ENCODE data around the gene CLDND1.

The CLDND1 gene

GRCh38 chr3:98551236-98551635 lies 28.5 kb upstream of the CLDND1 start:
- DNase-seq, result no peak

DNA sequence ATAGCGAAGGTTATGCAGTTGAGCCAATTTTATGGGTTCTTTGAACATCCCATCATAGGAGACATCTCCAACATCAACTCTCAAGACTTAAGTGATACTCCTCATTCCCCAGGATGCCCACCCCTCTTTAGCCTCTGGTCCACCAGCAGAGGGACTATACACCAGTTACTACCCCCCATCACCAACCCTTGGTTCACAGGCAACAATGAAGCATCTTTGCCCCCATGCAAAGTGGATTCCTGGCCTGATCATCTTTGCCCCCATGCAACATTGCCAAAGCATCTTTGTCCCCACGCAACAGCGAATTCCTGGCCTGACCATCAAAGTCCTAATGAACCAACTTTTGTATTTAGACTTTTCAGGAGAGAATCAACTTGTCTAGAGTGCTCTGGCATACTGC lies 28.1 kb upstream of the CLDND1 start:
- no peak for DNase-seq

- no peak for DNase-seq
Observed at GRCh38 chr3:98548544-98548943, 25.8 kb upstream of the CLDND1 start.

DNA sequence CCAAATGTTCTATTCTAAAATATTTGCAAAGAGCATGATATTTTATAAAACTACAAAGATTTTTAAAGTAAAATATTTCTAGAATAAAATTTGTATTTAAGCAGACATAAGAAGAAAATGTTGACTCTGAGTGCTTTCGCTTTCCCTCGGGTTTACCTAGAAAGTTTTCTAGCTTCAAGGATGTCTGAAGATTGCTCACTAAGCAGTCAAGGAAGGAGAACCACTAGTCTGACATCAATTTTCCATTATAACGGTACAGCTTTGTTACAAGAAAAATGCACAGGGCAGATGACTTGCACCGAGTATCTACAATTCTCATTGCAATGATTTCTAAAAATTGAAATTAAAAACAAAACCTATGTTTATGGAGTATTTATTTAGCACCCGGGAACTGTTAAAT lies 23.2 kb upstream of the CLDND1 start:
- DNase-seq, result no peak

- no peak for DNase-seq
Observed at GRCh38 chr3:98542623-98543022, 19.9 kb upstream of the CLDND1 start.

DNA sequence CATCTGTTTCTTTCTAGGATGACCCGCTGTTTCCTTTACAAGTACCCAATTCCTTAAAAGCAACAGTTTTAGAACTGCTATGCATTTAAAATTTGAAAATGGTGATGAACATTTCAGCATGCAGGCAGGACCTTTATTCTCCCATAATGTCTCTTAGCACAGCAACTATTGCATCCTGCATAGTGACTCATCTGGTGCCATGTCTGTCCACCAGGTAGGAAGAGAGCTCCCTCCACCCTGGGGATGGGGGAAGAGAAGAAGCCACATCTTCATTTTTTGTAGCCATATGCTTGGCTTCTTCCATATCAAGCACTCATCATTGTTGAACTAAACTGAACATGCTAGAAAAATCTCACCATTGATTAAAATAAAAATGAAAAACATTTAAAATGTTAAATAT lies 19.0 kb upstream of the CLDND1 start:
- DNase-seq, result no peak

- no peak for DNase-seq
Observed at GRCh38 chr3:98540346-98540745, 17.6 kb upstream of the CLDND1 start.

DNA sequence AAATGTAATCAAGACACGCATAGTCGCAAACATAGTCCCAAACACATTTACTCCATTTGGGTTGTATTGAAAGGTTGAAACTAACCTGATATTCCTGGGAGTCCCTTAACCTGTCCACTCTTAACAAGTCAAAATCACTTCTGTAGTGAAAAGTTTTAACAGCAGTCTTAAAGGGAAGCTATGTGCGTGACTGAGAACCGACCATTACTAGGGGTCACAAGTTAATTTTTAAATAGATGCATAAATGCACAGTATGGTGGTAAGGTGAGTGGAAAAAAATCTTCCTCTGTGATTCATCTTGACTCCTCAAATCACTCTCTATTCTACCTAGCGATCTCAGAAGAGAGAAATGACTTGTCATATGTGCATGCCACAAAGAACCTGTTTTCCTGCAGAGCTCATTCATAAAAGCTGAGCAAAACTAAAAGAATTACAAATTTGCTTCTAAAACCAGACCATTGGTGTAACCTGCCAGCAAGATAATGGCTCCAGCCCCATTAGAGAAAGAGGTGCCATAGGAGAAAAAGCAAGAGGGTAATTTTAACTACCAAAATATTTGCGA lies 13.8 kb upstream of the CLDND1 start:
- no peak for DNase-seq

GRCh38 chr3:98534734-98535133 lies 12.0 kb upstream of the CLDND1 start:
- DNase-seq, result no peak

- no peak for DNase-seq
Observed at GRCh38 chr3:98534168-98534567, 11.5 kb upstream of the CLDND1 start.

DNA sequence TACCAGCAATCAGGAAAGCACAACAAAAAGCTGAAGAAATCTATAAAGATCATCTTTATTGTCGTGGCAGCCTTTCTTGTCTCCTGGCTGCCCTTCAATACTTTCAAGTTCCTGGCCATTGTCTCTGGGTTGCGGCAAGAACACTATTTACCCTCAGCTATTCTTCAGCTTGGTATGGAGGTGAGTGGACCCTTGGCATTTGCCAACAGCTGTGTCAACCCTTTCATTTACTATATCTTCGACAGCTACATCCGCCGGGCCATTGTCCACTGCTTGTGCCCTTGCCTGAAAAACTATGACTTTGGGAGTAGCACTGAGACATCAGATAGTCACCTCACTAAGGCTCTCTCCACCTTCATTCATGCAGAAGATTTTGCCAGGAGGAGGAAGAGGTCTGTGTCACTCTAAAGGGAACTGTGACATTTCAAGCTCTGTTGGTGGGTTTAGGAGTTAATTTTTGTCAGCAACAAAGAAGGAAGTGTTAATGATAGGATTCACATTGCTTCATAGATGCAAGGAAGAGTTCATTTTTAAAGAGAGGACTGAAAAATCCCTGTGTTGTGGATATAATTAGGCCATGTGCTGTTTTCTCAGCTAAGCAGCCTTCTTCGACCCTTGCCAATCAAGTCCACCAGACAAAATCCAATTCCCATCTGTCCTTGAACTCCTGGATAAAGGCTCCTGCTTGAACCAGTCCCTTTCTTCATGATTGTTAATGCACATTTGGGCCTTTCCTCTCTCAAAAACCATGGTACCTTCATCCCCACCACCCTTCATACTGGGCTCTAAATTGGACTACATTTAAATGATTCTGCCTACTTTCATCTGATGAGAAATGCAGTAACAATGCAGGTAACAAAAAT lies 10.2 kb upstream of the CLDND1 start:
- DNase-seq, result no peak

- no peak for DNase-seq
Observed at GRCh38 chr3:98532275-98532637, 9.6 kb upstream of the CLDND1 start.

GRCh38 chr3:98531622-98532274 lies 9.0 kb upstream of the CLDND1 start, which contains the start of gene GPR15:
GPR15 (plus strand) TSS chr3:98531978; CDS start chr3:98532034, 56 bp downstream.
- DNase-seq, result no peak

GRCh38 chr3:98530676-98531075 lies 8.0 kb upstream of the CLDND1 start:
- no peak for DNase-seq

DNA sequence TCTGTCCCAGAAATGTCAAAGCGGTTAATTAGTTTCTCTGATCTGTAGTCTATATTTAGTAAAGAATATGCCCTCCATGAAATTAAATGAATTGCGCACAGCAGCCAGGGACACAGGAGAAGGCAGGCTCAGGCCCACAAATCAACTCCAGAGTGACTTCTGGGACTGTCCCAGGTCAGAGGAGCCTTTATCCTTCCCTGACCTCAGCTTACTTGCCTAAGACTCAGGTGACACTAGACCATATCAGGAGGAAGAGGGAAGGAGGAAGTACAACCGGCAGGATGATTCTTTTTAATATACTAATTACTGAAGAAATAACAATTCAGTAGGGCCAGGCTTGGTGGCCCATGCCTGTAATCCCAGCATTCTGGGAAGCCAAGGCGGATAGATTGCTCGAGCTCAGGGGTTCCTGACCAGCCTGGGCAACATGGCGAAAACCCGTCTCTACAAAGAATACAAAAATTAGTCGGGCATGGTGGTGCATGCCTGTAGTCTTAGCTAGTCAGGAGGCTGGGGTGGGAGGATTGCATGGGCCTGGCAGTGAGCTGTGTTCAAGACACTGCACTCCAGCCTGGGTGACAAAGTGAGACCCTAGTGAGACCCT lies 7.3 kb upstream of the CLDND1 start:
- DNase-seq, result no peak

- no peak for DNase-seq
Observed at GRCh38 chr3:98528474-98529346, 6.0 kb upstream of the CLDND1 start.

GRCh38 chr3:98525494-98525893 lies 2.8 kb upstream of the CLDND1 start:
- DNase-seq, result no peak

- peak; percentile 61 for DNase-seq
Observed at GRCh38 chr3:98521897-98522543, 682 bp downstream of the CLDND1 start.

DNA sequence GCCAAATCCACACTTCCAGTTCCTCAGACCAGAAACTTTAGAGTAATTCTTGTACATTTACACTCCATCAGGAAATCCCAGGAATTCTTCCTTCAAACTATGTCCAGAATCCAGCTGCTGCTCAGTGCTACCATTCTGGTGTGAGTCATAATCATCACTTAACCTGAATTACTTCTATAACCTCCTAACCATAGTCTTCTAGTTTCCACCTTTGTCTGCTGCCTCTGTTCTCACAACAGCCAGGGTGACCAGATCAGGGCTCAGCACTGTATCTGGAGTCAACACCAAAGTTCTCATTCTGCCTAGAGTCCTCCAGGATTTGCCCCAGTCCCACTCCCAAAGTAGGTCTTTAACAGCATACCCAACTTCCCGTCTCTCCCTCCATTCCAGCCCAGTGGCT lies 3.4 kb downstream of the CLDND1 start:
- DNase-seq, result no peak

DNA sequence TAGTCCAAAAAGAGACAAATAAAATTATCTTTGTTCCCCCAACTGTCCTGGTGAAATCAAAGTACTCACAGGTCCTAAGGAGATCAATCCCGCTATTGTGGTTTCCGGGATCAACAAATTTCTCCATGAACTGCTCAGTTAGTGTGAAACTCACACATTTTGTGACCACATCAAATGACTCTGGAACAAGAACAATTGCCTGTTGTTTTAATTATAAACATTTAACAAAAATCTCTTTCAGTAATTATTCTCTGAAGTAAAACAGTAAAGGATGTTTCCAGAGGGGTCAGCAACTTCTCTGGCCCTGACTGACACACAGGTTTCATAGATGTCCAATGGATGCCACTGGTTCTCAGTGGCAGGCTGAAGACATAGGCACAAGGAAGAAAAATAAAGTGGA lies 3.9 kb downstream of the CLDND1 start:
- no peak for DNase-seq

- no peak for DNase-seq
Observed at GRCh38 chr3:98514948-98515347, 7.8 kb downstream of the CLDND1 start.

GRCh38 chr3:98513736-98514135 lies 9.0 kb downstream of the CLDND1 start:
- DNase-seq, result no peak

Measured in EL (cell line).